Right atrium auricular region (tissue), 2 donors: ENCODE measurements around the gene DUSP5. TPM values are rescaled to one million over a fixed set of nuclear protein-coding genes. Genes with fewer than 3 reads are reported as not detected.
"Not testable (repeated sequence)": the region's sequence is repeated elsewhere in the genome, so short reads cannot be mapped to it uniquely, and the experiment has no call there.

Experiments
- DNase-seq: peaks from one replicate; pipeline ENCODE4 v3.0.0-alpha.2; 2019; ENCODE audit warnings: low spot score
- H3K27ac ChIP-seq, 2 donors: fragments of 200-600 bp; sonication (generic); 1 replicate in 1 of 2; 2 replicates in 1 of 2; pipeline ENCODE4 v1.5.1; 2016 to 2019
- H3K27me3 ChIP-seq, 2 donors: fragments of 200-600 bp; sonication (generic); one replicate each; pipeline versions ENCODE4 v1.5.1 to v1.6.0; 2017 to 2019
- H3K36me3 ChIP-seq: fragments of 200-600 bp; sonication (generic); one replicate; pipeline ENCODE4 v1.5.1; 2016
- H3K4me1 ChIP-seq, 2 donors: fragments of 200-600 bp; sonication (generic); one replicate each; pipeline versions ENCODE4 v1.5.1 to v1.6.0; 2017 to 2019
- H3K4me3 ChIP-seq, 2 donors: fragments of 200-600 bp; sonication (generic); 1 replicate in 1 of 2; 2 replicates in 1 of 2; pipeline ENCODE4 v1.5.1; 2017 to 2019; ENCODE audit warnings: mild to moderate bottlenecking in 1 of 2, moderate library complexity in 1 of 2
- H3K9me3 ChIP-seq, 2 donors: fragments of 200-600 bp; sonication (generic); one replicate each; pipeline ENCODE4 v1.5.1; 2019
- CTCF ChIP-seq, 2 donors: fragments of 200-600 bp; sonication (generic); IDR thresholded peaks; one replicate each; pipeline ENCODE4 v1.5.1; 2019; ENCODE audit warnings: antibody characterized with exemption in 2 of 2
- total RNA-seq, 2 donors: library from RNA; depleted of rRNA; stranded (reverse); fragments of >200 nt; gene quantifications; one replicate each; pipeline ENCODE4 v1.1.0, GENCODE V29; 2016

The DUSP5 gene
- total RNA-seq, 2 donors from 2014 or later = 17.8 to 28.4 TPM

GRCh38 chr10:110530131-110530831, 32.6 kb downstream of the DUSP5 start:
- no peak for DNase-seq
- no peak for TF ChIP-seq CTCF (IDR thresholded peaks at IDR 0.05)
- no peak overlapping the region for H3K27ac ChIP-seq

GRCh38 chr10:110531687-110532086, 34.0 kb downstream of the DUSP5 start:
- no peak overlapping the region for H3K27ac ChIP-seq
- H3K27me3 ChIP-seq = peaks cover 0 to 2% of the 10 kb centered on the region in 2 donors
- H3K4me3 ChIP-seq = no peak overlapping the region
- peaks cover 0 to 13% of the 10 kb centered on the region in 2 donors for H3K4me1 ChIP-seq
- no peaks in the 10 kb centered on the region for H3K36me3 ChIP-seq
- TF ChIP-seq CTCF (IDR thresholded peaks at IDR 0.05) = no peak
- no peaks in the 10 kb centered on the region for H3K9me3 ChIP-seq
- DNase-seq = no peak

More at GRCh38 chr10:110530131-110530831, 32.6 kb downstream of the DUSP5 start:
- H3K4me1 ChIP-seq = peaks cover 0 to 13% of the 10 kb centered on the region in 2 donors
- H3K4me3 ChIP-seq = peak overlapping the region; percentile 8 to 31
- no peaks in the 10 kb centered on the region for H3K36me3 ChIP-seq
- no peaks in the 10 kb centered on the region for H3K9me3 ChIP-seq
- H3K27me3 ChIP-seq = no peaks in the 10 kb centered on the region

GRCh38 chr10:110532628-110533027, 34.9 kb downstream of the DUSP5 start:
- H3K27me3 ChIP-seq, H3K4me3 ChIP-seq, H3K27ac ChIP-seq, H3K9me3 ChIP-seq, DNase-seq, H3K36me3 ChIP-seq: not testable (repeated sequence)
- H3K4me1 ChIP-seq = peaks cover 0 to 13% of the 10 kb centered on the region in 2 donors

DNA sequence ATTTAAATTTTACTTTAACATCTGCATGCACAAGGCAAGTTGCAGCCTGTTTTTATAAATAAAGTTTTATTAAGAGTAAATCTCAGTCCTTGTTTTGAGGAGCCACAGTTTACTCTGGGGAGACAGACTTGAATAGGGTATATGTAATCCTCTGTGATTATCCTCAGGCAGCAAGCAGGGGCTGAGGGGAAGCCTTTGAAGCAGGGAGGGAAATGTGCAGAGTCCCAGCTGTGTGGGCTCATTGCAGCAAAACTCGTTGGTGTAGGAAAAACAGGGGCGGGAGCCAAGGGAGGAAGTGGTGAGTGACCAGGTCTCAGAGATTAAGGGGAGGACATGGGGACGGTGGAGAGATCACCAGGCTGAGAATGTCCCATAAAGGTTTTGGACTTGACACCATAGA, 35.4 kb downstream of the DUSP5 start:
- Histone ChIP-seq H3K4me1 (peaks cover 0 to 13% of the 10 kb centered on the region in 2 donors), H3K36me3 (no peaks in the 10 kb centered on the region), H3K4me3 (no peak overlapping the region), H3K9me3 (no peaks in the 10 kb centered on the region), H3K27ac (no peak overlapping the region), H3K27me3 (peaks cover 0 to 2% of the 10 kb centered on the region in 2 donors)
- DNase-seq = no peak
- TF ChIP-seq CTCF (IDR thresholded peaks at IDR 0.05) = no peak

GRCh38 chr10:110534571-110534970, 36.9 kb downstream of the DUSP5 start:
- Histone ChIP-seq H3K36me3 (no peaks in the 10 kb centered on the region), H3K27ac (no peak overlapping the region), H3K9me3 (no peaks in the 10 kb centered on the region), H3K4me1 (peaks cover 0 to 11% of the 10 kb centered on the region in 2 donors), H3K4me3 (no peak overlapping the region), H3K27me3 (peaks cover 0 to 2% of the 10 kb centered on the region in 2 donors)
- no peak for TF ChIP-seq CTCF (IDR thresholded peaks at IDR 0.05)
- DNase-seq = no peak

- Histone ChIP-seq H3K27me3 (peaks cover 0 to 2% of the 10 kb centered on the region in 2 donors), H3K27ac (no peak overlapping the region), H3K4me3 (no peak overlapping the region), H3K4me1 (no peaks in the 10 kb centered on the region), H3K9me3 (no peaks in the 10 kb centered on the region), H3K36me3 (no peaks in the 10 kb centered on the region)
- DNase-seq = no peak
- peak; percentile 43 to 69 for TF ChIP-seq CTCF (IDR thresholded peaks at IDR 0.05)
These were observed 38.5 kb downstream of the DUSP5 start for GRCh38 chr10:110535958-110536891.
